Stimulated activated CD8-positive, alpha-beta memory T cell treated with anti-CD3 and anti-CD28 coated beads, Interleukin-7, amount 100 ng/mL, for 1 hour (primary cell): Measurements from ENCODE around the gene TNKS1BP1.

Experiments
- DNase-seq, 2 donors: peaks; one replicate each; pipeline ENCODE4 v3.0.0-alpha.2; 2020; ENCODE audit warnings: low read depth in 2 of 2

TNKS1BP1 gene

DNA sequence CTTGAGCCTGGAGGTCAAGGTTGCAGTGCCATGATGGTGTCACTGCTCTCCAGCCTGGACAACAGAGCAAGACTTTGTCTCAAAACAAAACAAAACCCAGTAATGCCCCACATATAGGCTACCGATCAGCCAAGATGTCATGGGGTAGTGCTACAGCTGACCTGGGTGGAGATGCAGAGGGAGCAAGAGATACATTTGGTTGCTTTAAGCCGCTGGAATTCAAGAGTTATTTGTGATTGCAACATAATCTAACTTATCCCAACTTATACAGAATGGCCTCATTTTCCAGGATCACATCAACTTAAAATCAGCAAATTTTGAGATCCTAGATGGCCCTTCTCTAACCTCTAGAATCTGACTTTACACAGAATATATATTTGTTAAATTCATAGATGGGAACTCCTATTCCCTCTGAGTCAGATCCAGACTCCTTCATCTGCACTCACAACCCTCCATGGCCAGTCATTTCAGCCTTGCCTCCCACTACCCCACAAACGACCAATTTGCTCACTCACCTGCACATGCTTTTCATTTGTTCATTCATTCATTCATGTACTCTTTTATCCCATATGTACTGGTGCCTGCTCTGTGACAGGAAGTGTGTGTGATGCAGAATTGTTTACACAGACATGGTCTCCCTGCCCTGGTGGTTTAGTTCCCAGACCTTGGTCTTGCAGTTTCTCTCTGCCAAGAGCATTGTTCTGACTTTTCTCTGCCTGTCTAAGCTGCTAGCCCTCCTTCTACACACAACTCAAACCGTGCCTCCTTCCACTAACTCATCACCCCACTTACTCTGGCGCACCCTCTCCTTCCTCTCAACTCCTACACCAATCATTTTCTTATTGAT lies 63.6 kb downstream of the TNKS1BP1 start:
- DNase-seq: no peak

DNA sequence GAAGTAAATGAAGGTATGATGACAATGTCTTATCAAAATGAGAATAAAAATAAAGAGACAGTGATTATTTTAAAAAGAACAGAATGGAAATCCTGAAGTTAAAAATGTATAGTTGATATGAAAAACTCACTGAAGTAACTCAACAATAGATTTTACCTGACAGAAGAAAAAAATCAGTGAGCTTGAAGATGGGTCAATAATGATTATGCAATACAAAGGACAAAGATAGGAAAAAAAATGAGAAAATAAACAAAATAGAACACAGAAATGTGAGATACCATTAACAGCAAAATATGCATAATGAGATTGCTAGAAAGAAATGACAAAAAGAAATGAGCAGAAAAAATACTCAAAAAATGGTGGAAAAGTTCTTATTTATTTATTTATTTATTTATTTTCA lies 68.6 kb downstream of the TNKS1BP1 start:
- DNase-seq: no peak

DNA sequence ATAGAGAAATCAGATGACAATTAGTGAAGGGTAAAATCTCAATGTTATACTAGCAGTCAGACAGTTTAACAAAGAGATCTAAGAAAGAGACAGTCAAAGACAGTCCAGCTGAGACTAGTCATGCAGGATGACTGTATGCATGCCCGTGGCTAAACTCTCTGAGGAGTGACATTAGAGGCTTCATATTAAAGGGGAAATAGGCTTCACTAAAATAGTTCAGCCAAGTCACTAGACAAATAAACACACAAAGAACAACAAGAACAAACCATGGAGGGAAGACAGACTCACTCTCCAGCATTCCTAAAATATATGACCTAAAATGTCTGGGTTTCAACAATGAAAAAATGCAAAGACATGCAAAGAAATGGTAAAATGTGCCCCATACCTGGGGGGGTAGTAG lies 69.1 kb downstream of the TNKS1BP1 start:
- no peak for DNase-seq

DNA sequence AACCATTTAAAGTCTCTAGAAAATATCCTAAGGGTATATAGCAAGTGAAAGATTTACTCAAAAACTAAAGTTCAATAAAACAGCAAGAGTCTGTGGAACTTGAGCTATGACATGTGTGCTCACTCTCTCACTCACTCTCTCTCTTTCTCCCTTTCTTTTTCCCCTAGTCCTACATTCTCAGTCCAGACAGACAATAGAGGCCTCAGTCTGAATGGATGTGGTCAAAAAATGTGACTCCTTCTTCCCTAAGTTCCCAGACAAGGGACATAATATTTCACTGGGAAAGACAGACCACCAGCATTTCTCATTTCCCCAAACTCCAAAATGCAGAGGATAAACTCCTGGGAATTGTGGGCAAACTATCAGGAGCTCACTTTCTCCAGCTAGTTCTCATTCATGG lies 70.1 kb downstream of the TNKS1BP1 start:
- DNase-seq: no peak

GRCh38 chr11:57251491-57252104 lies 73.2 kb downstream of the TNKS1BP1 start:
- no peak for DNase-seq

GRCh38 chr11:57251037-57251436 lies 73.7 kb downstream of the TNKS1BP1 start:
- DNase-seq: no peak
